Fibroblast of skin of back (primary cell): ENCODE measurements around the gene RAB20.
"Not testable (repeated sequence)": the region's sequence is repeated elsewhere in the genome, so short reads cannot be mapped to it uniquely, and the experiment has no call there.

Experiments used
- DNase-seq: peaks from one replicate; pipeline ENCODE4 v3.0.0-alpha.2; 2013

Gene RAB20

GRCh38 chr13:110554227-110554836, 7.2 kb downstream of the RAB20 start:
- DNase-seq = no peak

- no peak for DNase-seq
These were observed 8.1 kb downstream of the RAB20 start for GRCh38 chr13:110553417-110553816.

GRCh38 chr13:110552767-110553166, 8.8 kb downstream of the RAB20 start:
- no peak for DNase-seq

GRCh38 chr13:110551284-110551683, 10.2 kb downstream of the RAB20 start:
- DNase-seq = no peak

GRCh38 chr13:110549795-110550160, 11.7 kb downstream of the RAB20 start:
- no peak for DNase-seq

- no peak for DNase-seq
These were observed 12.4 kb downstream of the RAB20 start for GRCh38 chr13:110548891-110549794.

GRCh38 chr13:110546926-110547325, 14.6 kb downstream of the RAB20 start:
- peak; percentile 97 for DNase-seq

- peak; percentile 56 for DNase-seq
These were observed 15.1 kb downstream of the RAB20 start for GRCh38 chr13:110546378-110546777.

- no peak for DNase-seq
These were observed 19.2 kb downstream of the RAB20 start for GRCh38 chr13:110542169-110542796.

GRCh38 chr13:110541526-110541920, 20.0 kb downstream of the RAB20 start:
- no peak for DNase-seq

GRCh38 chr13:110540871-110541525, 20.5 kb downstream of the RAB20 start:
- no peak for DNase-seq

- no peak for DNase-seq
These were observed 21.6 kb downstream of the RAB20 start for GRCh38 chr13:110539894-110540293.

GRCh38 chr13:110538632-110539031, 22.9 kb downstream of the RAB20 start:
- peak; percentile 56 for DNase-seq

- no peak for DNase-seq
These were observed 25.4 kb downstream of the RAB20 start for GRCh38 chr13:110536006-110536693.

GRCh38 chr13:110535526-110535925, 26.0 kb downstream of the RAB20 start:
- no peak for DNase-seq

- DNase-seq = no peak
These were observed 27.5 kb downstream of the RAB20 start for GRCh38 chr13:110533771-110534670.

GRCh38 chr13:110532258-110532657, 29.3 kb downstream of the RAB20 start:
- DNase-seq = not testable (repeated sequence)

- DNase-seq = no peak
These were observed 29.8 kb downstream of the RAB20 start for GRCh38 chr13:110531671-110532083.

GRCh38 chr13:110531100-110531499, 30.4 kb downstream of the RAB20 start:
- DNase-seq = no peak

GRCh38 chr13:110529522-110530311, 31.8 kb downstream of the RAB20 start:
- no peak for DNase-seq
